Activated CD4-positive, alpha-beta memory T cell treated with anti-CD3 and anti-CD28 coated beads, Interleukin-2, amount 10 ng/mL, durations not matched to agents 7 days and 5 days (primary cell): ENCODE results near the gene NFATC1. TPM values are rescaled to one million over a fixed set of nuclear protein-coding genes. Genes with fewer than 3 reads are reported as not detected.

ENCODE experiments used
- CTCF ChIA-PET: fragments of 350-600 bp; sonication (Branson Sonifier 250); formaldehyde crosslinking; loops from one replicate; lab custom pipeline; 2021; ENCODE audit warnings: antibody characterized with exemption, inconsistent platforms; lab: Charles Lee
- POLR2A ChIA-PET: fragments of 350-600 bp; sonication (Branson Sonifier 250); formaldehyde crosslinking; loops from one replicate; lab custom pipeline; 2021; ENCODE audit warnings: antibody characterized with exemption; lab: Charles Lee
- DNase-seq: peaks from one replicate; pipeline ENCODE4 v3.0.0-alpha.2; 2020
- H3K27ac Mint-ChIP-seq: one replicate; pipeline ENCODE4 v1.8.0; 2021; ENCODE audit warnings: mild to moderate bottlenecking, mixed read lengths
- H3K27me3 Mint-ChIP-seq: one replicate; pipeline ENCODE4 v1.8.0; 2021; ENCODE audit warnings: mixed read lengths
- H3K36me3 Mint-ChIP-seq: one replicate; pipeline ENCODE4 v1.8.0; 2021; ENCODE audit warnings: low read depth, mixed read lengths
- H3K4me1 Mint-ChIP-seq: one replicate; pipeline ENCODE4 v1.8.0; 2021; ENCODE audit warnings: mixed read lengths
- H3K4me3 Mint-ChIP-seq: one replicate; pipeline ENCODE4 v1.8.0; 2021; ENCODE audit warnings: mild to moderate bottlenecking, mixed read lengths
- H3K9me3 Mint-ChIP-seq: one replicate; pipeline ENCODE4 v1.8.0; 2021; ENCODE audit warnings: mixed read lengths
- total RNA-seq, 2 experiments: library from RNA; stranded (reverse); gene quantifications; one replicate each; pipeline ENCODE4 v1.2.3, GENCODE V29; 2021

NFATC1 gene
- 10 to 100 TPM; 43.8 to 44.5 TPM for total RNA-seq

GRCh38 chr18:79395761-79396404, at the start of gene NFATC1:
Gene NFATC1, plus strand, starts transcription at chr18:79395930. Its CDS starts 295 bp downstream, at chr18:79396225.
- CTCF ChIA-PET = interaction anchor here (1.3 to 2.8 kb wide), 3 partner anchors 9 to 128 kb away, joined by 3 to 15 read pairs (median 5); no protein-coding TSS in a partner anchor

GRCh38 chr18:79345981-79346380, 49.7 kb upstream of the NFATC1 start:
- POLR2A ChIA-PET = no interaction called here
- CTCF ChIA-PET = no interaction called here

More at GRCh38 chr18:79395761-79396404, at the start of gene NFATC1:
- peak; percentile 57 for DNase-seq
- Mint-ChIP-seq H3K27me3 (peaks cover 24% of the 10 kb centered on the region), H3K36me3 (peaks cover 5% of the 10 kb centered on the region), H3K4me1 (peaks cover 24% of the 10 kb centered on the region), H3K27ac (no peak within 1 kb of the TSS), H3K4me3 (peak within 1 kb of the TSS; percentile 75), H3K9me3 (no peaks in the 10 kb centered on the region)
- POLR2A ChIA-PET = interaction anchor here (1.0 to 4.5 kb wide), 5 partner anchors 10 to 283 kb away, joined by 3 to 39 read pairs (median 7); no protein-coding TSS in a partner anchor

GRCh38 chr18:79348066-79348465, 47.7 kb upstream of the NFATC1 start:
- H3K27me3 Mint-ChIP-seq = no peaks in the 10 kb centered on the region
- peaks cover 1% of the 10 kb centered on the region for H3K4me1 Mint-ChIP-seq
- H3K27ac Mint-ChIP-seq = no peak overlapping the region
- DNase-seq = no peak
- no peak overlapping the region for H3K4me3 Mint-ChIP-seq
- ChIA-PET CTCF (interaction anchor here (1.2 kb wide), 1 partner anchor 11 kb away, joined by 3 read pairs; no protein-coding TSS in a partner anchor), POLR2A (no interaction called here)
- H3K36me3 Mint-ChIP-seq = peaks cover 32% of the 10 kb centered on the region
- no peaks in the 10 kb centered on the region for H3K9me3 Mint-ChIP-seq

More at GRCh38 chr18:79345981-79346380, 49.7 kb upstream of the NFATC1 start:
- Mint-ChIP-seq H3K9me3 (no peaks in the 10 kb centered on the region), H3K4me1 (peaks cover 1% of the 10 kb centered on the region), H3K36me3 (peaks cover 32% of the 10 kb centered on the region), H3K4me3 (no peak overlapping the region), H3K27ac (no peak overlapping the region), H3K27me3 (no peaks in the 10 kb centered on the region)
- no peak for DNase-seq

GRCh38 chr18:79352432-79352831, 43.3 kb upstream of the NFATC1 start:
- Mint-ChIP-seq H3K4me1 (peaks cover 12% of the 10 kb centered on the region), H3K27me3 (no peaks in the 10 kb centered on the region), H3K36me3 (peaks cover 9% of the 10 kb centered on the region), H3K9me3 (no peaks in the 10 kb centered on the region), H3K27ac (no peak overlapping the region), H3K4me3 (no peak overlapping the region)
- DNase-seq = no peak
- CTCF ChIA-PET = no interaction called here
- POLR2A ChIA-PET = no interaction called here

GRCh38 chr18:79353267-79353666, 42.5 kb upstream of the NFATC1 start:
- H3K27ac Mint-ChIP-seq = no peak overlapping the region
- H3K4me1 Mint-ChIP-seq = peaks cover 12% of the 10 kb centered on the region
- ChIA-PET CTCF (no interaction called here), POLR2A (no interaction called here)
- no peaks in the 10 kb centered on the region for H3K9me3 Mint-ChIP-seq
- no peaks in the 10 kb centered on the region for H3K27me3 Mint-ChIP-seq
- no peak overlapping the region for H3K4me3 Mint-ChIP-seq
- no peak for DNase-seq
- H3K36me3 Mint-ChIP-seq = peaks cover 4% of the 10 kb centered on the region

- no peak for DNase-seq
- ChIA-PET CTCF (no interaction called here), POLR2A (no interaction called here)
- Mint-ChIP-seq H3K4me3 (no peak overlapping the region), H3K36me3 (peaks cover under 1% of the 10 kb centered on the region), H3K27ac (no peak overlapping the region), H3K4me1 (peaks cover 10% of the 10 kb centered on the region), H3K27me3 (no peaks in the 10 kb centered on the region), H3K9me3 (no peaks in the 10 kb centered on the region)
Observed at GRCh38 chr18:79354350-79354749, 41.4 kb upstream of the NFATC1 start.

- ChIA-PET POLR2A (no interaction called here), CTCF (no interaction called here)
- no peak for DNase-seq
- Mint-ChIP-seq H3K27ac (no peak overlapping the region), H3K4me3 (no peak overlapping the region), H3K9me3 (no peaks in the 10 kb centered on the region), H3K36me3 (peaks cover 1% of the 10 kb centered on the region), H3K27me3 (no peaks in the 10 kb centered on the region), H3K4me1 (peaks cover 10% of the 10 kb centered on the region)
Observed at GRCh38 chr18:79355433-79356335, 40.0 kb upstream of the NFATC1 start.

- Mint-ChIP-seq H3K4me1 (peaks cover 10% of the 10 kb centered on the region), H3K9me3 (no peaks in the 10 kb centered on the region), H3K27ac (no peak overlapping the region), H3K27me3 (no peaks in the 10 kb centered on the region), H3K36me3 (peaks cover 2% of the 10 kb centered on the region), H3K4me3 (no peak overlapping the region)
- ChIA-PET POLR2A (no interaction called here), CTCF (no interaction called here)
- no peak for DNase-seq
Observed at GRCh38 chr18:79356435-79356834, 39.3 kb upstream of the NFATC1 start.

- ChIA-PET CTCF (interaction anchor here (1.6 kb wide), 1 partner anchor 19 kb away, joined by 5 read pairs; no protein-coding TSS in a partner anchor), POLR2A (no interaction called here)
- no peaks in the 10 kb centered on the region for H3K9me3 Mint-ChIP-seq
- no peak overlapping the region for H3K4me3 Mint-ChIP-seq
- H3K4me1 Mint-ChIP-seq = peaks cover 2% of the 10 kb centered on the region
- DNase-seq = no peak
- H3K36me3 Mint-ChIP-seq = peaks cover 7% of the 10 kb centered on the region
- H3K27ac Mint-ChIP-seq = no peak overlapping the region
- H3K27me3 Mint-ChIP-seq = no peaks in the 10 kb centered on the region
Observed at GRCh38 chr18:79360933-79361332, 34.8 kb upstream of the NFATC1 start.

- H3K27me3 Mint-ChIP-seq = no peaks in the 10 kb centered on the region
- no peak overlapping the region for H3K27ac Mint-ChIP-seq
- CTCF ChIA-PET = interaction anchor here (1.6 kb wide), 1 partner anchor 18 kb away, joined by 5 read pairs; no protein-coding TSS in a partner anchor
- POLR2A ChIA-PET = no interaction called here
- no peak for DNase-seq
- H3K36me3 Mint-ChIP-seq = peaks cover 7% of the 10 kb centered on the region
- no peaks in the 10 kb centered on the region for H3K4me1 Mint-ChIP-seq
- H3K9me3 Mint-ChIP-seq = no peaks in the 10 kb centered on the region
- H3K4me3 Mint-ChIP-seq = no peak overlapping the region
Observed at GRCh38 chr18:79361766-79362522, 33.8 kb upstream of the NFATC1 start.

- no peak overlapping the region for H3K4me3 Mint-ChIP-seq
- DNase-seq = peak; percentile 11
- H3K9me3 Mint-ChIP-seq = no peaks in the 10 kb centered on the region
- H3K27ac Mint-ChIP-seq = no peak overlapping the region
- H3K36me3 Mint-ChIP-seq = peaks cover 10% of the 10 kb centered on the region
- no peaks in the 10 kb centered on the region for H3K27me3 Mint-ChIP-seq
- ChIA-PET POLR2A (no interaction called here), CTCF (no interaction called here)
- peaks cover 11% of the 10 kb centered on the region for H3K4me1 Mint-ChIP-seq
Observed at GRCh38 chr18:79365701-79366100, 30.0 kb upstream of the NFATC1 start.

GRCh38 chr18:79366177-79367094, 29.3 kb upstream of the NFATC1 start:
- CTCF ChIA-PET = no interaction called here
- Mint-ChIP-seq H3K27me3 (no peaks in the 10 kb centered on the region), H3K27ac (no peak overlapping the region), H3K4me3 (no peak overlapping the region), H3K4me1 (peaks cover 13% of the 10 kb centered on the region), H3K9me3 (no peaks in the 10 kb centered on the region), H3K36me3 (peaks cover 10% of the 10 kb centered on the region)
- POLR2A ChIA-PET = no interaction called here
- peak; percentile 11 for DNase-seq
